CD14-positive monocyte (primary cell): ENCODE data around the gene HERPUD1. TPM values are rescaled to one million over a fixed set of nuclear protein-coding genes. Genes with fewer than 3 reads are reported as not detected.

Experiments
- DNase-seq, 3 donors: peaks; one replicate each; pipeline ENCODE4 v3.0.0-alpha.2; 2011 to 2022
- H2AFZ ChIP-seq: 2 replicates; pipeline ENCODE4 v1.6.0; 2012; ENCODE audit warnings: mild to moderate bottlenecking, low read depth, low read length, inconsistent platforms; ENCODE audit not compliant: insufficient read depth, poor library complexity, severe bottlenecking
- H3K27ac ChIP-seq, 2 donors: 1 replicate in 1 of 2; 2 replicates in 1 of 2; pipeline ENCODE4 v1.5.1; 2012 to 2013; ENCODE audit warnings: low read length in 2 of 2, control low read depth in 1 of 2, inconsistent platforms in 1 of 2, low read depth in 1 of 2, mild to moderate bottlenecking in 1 of 2
- H3K27me3 ChIP-seq, 2 donors: one replicate each; pipeline versions ENCODE4 v1.6.0 to v1.6.1; 2011 to 2013; ENCODE audit warnings: low read length in 2 of 2; ENCODE audit not compliant: control insufficient read depth in 2 of 2, insufficient read depth in 2 of 2
- H3K36me3 ChIP-seq, 2 donors: replicated peaks in 1 of 2; 1 replicate in 1 of 2; 2 replicates in 1 of 2; pipeline versions ENCODE4 v1.5.1 to v1.6.1; 2012 to 2013; ENCODE audit warnings: low read length in 2 of 2, control low read depth in 1 of 2, inconsistent platforms in 1 of 2, mild to moderate bottlenecking in 1 of 2; ENCODE audit not compliant: insufficient read depth in 2 of 2, control insufficient read depth in 1 of 2
- H3K4me1 ChIP-seq, 2 donors: 1 replicate in 1 of 2; 2 replicates in 1 of 2; pipeline versions ENCODE4 v1.5.1 to v1.6.1; 2012 to 2013; ENCODE audit warnings: low read length in 2 of 2, control low read depth in 1 of 2, inconsistent platforms in 1 of 2, mild to moderate bottlenecking in 1 of 2, moderate library complexity in 1 of 2; ENCODE audit not compliant: insufficient read depth in 2 of 2, control insufficient read depth in 1 of 2
- H3K4me2 ChIP-seq: replicated peaks from 2 replicates; pipeline ENCODE3; 2012; ENCODE audit warnings: low read length, moderate library complexity, mild to moderate bottlenecking; ENCODE audit not compliant: poor library complexity, severe bottlenecking; ENCODE audit errors: extremely low read depth
- H3K4me3 ChIP-seq, 3 experiments: fragments of 200-600 bp in 1 of 3; sonication (generic) in 1 of 3; replicated peaks in 1 of 3; 1 replicate in 2 of 3; 2 replicates in 1 of 3; pipeline ENCODE4 v1.5.1; 2011 to 2013; ENCODE audit warnings: low read length in 3 of 3, mild to moderate bottlenecking in 3 of 3, control low read depth in 2 of 3, low read depth in 2 of 3, inconsistent platforms in 1 of 3, moderate library complexity in 1 of 3
- H3K79me2 ChIP-seq: 2 replicates; pipeline ENCODE4 v1.6.0; 2012; ENCODE audit warnings: mild to moderate bottlenecking, control low read depth, inconsistent platforms, low read length, moderate library complexity; ENCODE audit not compliant: insufficient read depth
- H3K9ac ChIP-seq: 2 replicates; pipeline ENCODE4 v1.6.0; 2017; ENCODE audit warnings: low read length, mild to moderate bottlenecking; ENCODE audit not compliant: insufficient read depth, poor library complexity, severe bottlenecking
- H3K9me3 ChIP-seq, 2 donors: replicated peaks in 1 of 2; 1 replicate in 1 of 2; 2 replicates in 1 of 2; pipeline versions ENCODE4 v1.5.1 to v1.6.1; 2012 to 2013; ENCODE audit warnings: low read length in 2 of 2, control low read depth in 1 of 2; ENCODE audit not compliant: control insufficient read depth in 1 of 2, insufficient read depth in 1 of 2
- H4K20me1 ChIP-seq: 2 replicates; pipeline ENCODE4 v1.6.0; 2012; ENCODE audit warnings: mild to moderate bottlenecking, low read length, control low read depth, moderate library complexity; ENCODE audit not compliant: insufficient read depth
- H3K27ac Mint-ChIP-seq, 7 donors: one replicate each; pipeline ENCODE4 v1.8.0; 2020; ENCODE audit warnings: mild to moderate bottlenecking in 7 of 7, mixed read lengths in 7 of 7, moderate library complexity in 6 of 7, inconsistent platforms in 2 of 7
- H3K27me3 Mint-ChIP-seq, 3 donors: one replicate each; pipeline ENCODE4 v1.8.0; 2021 to 2022; ENCODE audit warnings: low read depth in 3 of 3, mild to moderate bottlenecking in 3 of 3, mixed read lengths in 3 of 3, moderate library complexity in 3 of 3, inconsistent platforms in 1 of 3
- H3K36me3 Mint-ChIP-seq, 2 donors: one replicate each; pipeline ENCODE4 v1.8.0; 2020; ENCODE audit warnings: mixed read lengths in 2 of 2, inconsistent platforms in 1 of 2, mild to moderate bottlenecking in 1 of 2
- H3K4me1 Mint-ChIP-seq: one replicate; pipeline ENCODE4 v1.8.0; 2020; ENCODE audit warnings: mild to moderate bottlenecking, mixed read lengths
- H3K4me3 Mint-ChIP-seq, 2 donors: one replicate each; pipeline ENCODE4 v1.8.0; 2020; ENCODE audit warnings: mild to moderate bottlenecking in 2 of 2, mixed read lengths in 2 of 2, moderate library complexity in 1 of 2
- H3K9me3 Mint-ChIP-seq, 7 donors: one replicate each; pipeline ENCODE4 v1.8.0; 2020 to 2022; ENCODE audit warnings: mixed read lengths in 7 of 7, mild to moderate bottlenecking in 6 of 7, moderate library complexity in 6 of 7, inconsistent platforms in 2 of 7
- WGBS: methylation state at CpG from one replicate; pipeline ENCODE4 v1.1.5; 2013; ENCODE audit warnings: missing lambda C conversion rate; ENCODE audit not compliant: insufficient coverage; 5-methylcytosine and 5-hydroxymethylcytosine counted together
- intact Hi-C, 2 donors: fragments of 100-400 bp; cut with micrococcal nuclease; formaldehyde crosslinking; loops; one replicate each; pipeline versions ENCODE4 v1.15.0 to v1.15.1; 2023
- polyA plus RNA-seq, 3 donors: library from polyadenylated mRNA; depleted of rRNA in 1 of 3; unstranded in 2 of 3; stranded (reverse) in 1 of 3; fragments of 300-500 nt in 2 of 3; fragments of >200 nt in 1 of 3; fragmentation: Illumina TruSeq in 2 of 3; gene quantifications; 1 replicate in 2 of 3; 2 replicates in 1 of 3; pipeline ENCODE4 v1.2.3, GENCODE V29; 2012 to 2021
- TF ChIP-seq, protein P1 (sequence below): fragments of 200-600 bp; IDR thresholded peaks from one replicate; pipeline ENCODE4 v1.8.0; 2022; ENCODE audit warnings: antibody characterized with exemption, mild to moderate bottlenecking

The HERPUD1 gene
- polyA plus RNA-seq, 3 donors, result 179 to 454 (median 186) TPM

DNA sequence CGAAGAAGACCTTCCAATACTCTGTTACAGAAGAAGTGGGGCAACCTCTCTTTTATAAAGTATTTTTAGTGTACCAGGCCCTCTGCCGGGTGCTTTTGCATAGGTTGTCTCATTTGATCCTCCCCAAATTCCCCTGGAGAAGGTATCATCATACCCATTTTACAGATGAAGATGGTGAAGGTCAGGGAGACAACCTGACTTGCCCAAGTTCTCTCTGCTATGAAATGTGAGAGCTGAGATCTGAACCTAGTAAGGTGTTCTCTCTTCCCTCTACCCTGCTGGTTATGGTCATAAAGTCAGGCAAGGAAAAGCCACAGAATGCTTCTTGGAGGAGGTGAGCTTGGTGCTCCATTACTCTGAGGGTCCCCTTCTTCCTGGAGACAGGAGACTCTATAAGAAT, 28.1 kb upstream of the HERPUD1 start:
- Histone ChIP-seq H2AFZ (no peak overlapping the region), H4K20me1 (no peaks in the 10 kb centered on the region), H3K9me3 (no peaks in the 10 kb centered on the region), H3K9ac (no peak overlapping the region), H3K4me3 (no peak overlapping the region), H3K27ac (no peak overlapping the region), H3K4me1 (peaks cover 5 to 6% of the 10 kb centered on the region in 2 donors), H3K27me3 (no peaks in the 10 kb centered on the region), H3K4me2 (no peak overlapping the region), H3K79me2 (no peaks in the 10 kb centered on the region), H3K36me3 (no peaks in the 10 kb centered on the region)
- no peak overlapping the region for H3K4me3 Mint-ChIP-seq
- peaks cover 0 to 2% of the 10 kb centered on the region in 2 donors for H3K36me3 Mint-ChIP-seq
- peaks cover 15 to 18% (median 16%) of the 10 kb centered on the region in 3 donors for H3K27me3 Mint-ChIP-seq
- no peak overlapping the region for H3K27ac Mint-ChIP-seq
- peaks cover 0 to 4% (median 0%) of the 10 kb centered on the region in 7 donors for H3K9me3 Mint-ChIP-seq
- intact Hi-C loops, result no loop called here
- peaks cover 15% of the 10 kb centered on the region for H3K4me1 Mint-ChIP-seq
- no CpG with 5 or more reads among the region's 2 CpGs for WGBS
- no peak for DNase-seq
- TF ChIP-seq, protein P1, sequence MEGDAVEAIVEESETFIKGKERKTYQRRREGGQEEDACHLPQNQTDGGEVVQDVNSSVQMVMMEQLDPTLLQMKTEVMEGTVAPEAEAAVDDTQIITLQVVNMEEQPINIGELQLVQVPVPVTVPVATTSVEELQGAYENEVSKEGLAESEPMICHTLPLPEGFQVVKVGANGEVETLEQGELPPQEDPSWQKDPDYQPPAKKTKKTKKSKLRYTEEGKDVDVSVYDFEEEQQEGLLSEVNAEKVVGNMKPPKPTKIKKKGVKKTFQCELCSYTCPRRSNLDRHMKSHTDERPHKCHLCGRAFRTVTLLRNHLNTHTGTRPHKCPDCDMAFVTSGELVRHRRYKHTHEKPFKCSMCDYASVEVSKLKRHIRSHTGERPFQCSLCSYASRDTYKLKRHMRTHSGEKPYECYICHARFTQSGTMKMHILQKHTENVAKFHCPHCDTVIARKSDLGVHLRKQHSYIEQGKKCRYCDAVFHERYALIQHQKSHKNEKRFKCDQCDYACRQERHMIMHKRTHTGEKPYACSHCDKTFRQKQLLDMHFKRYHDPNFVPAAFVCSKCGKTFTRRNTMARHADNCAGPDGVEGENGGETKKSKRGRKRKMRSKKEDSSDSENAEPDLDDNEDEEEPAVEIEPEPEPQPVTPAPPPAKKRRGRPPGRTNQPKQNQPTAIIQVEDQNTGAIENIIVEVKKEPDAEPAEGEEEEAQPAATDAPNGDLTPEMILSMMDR, result no peak

DNA sequence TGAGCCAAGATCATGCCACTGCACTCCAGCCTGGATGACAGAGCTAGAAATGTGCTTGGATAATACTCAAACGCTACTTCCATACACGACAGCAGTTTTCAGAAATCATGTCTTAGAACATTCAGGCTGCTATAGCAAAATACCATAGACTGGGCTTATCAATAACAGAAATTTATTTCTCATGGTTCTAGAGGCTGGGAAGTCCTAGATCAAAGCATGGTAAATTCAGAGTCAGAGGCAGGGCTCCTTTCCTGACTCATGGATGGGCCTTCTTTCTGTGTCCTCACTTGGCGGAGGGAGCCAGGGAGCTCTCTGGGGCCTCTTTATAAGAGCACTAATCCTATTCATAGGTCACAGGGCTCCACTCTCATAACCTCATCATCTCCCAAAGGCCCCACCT, 24.5 kb upstream of the HERPUD1 start:
- H3K27ac Mint-ChIP-seq, result no peak overlapping the region

More for the DNA sequence above, 24.5 kb upstream of the HERPUD1 start:
- no peaks in the 10 kb centered on the region for H4K20me1 ChIP-seq
- H3K79me2 ChIP-seq, result no peaks in the 10 kb centered on the region
- H3K36me3 Mint-ChIP-seq, result no peaks in the 10 kb centered on the region
- no peak overlapping the region for H3K27ac ChIP-seq
- peaks cover 0 to 7% (median 0%) of the 10 kb centered on the region in 3 donors for H3K27me3 Mint-ChIP-seq
- peaks cover 38% of the 10 kb centered on the region for H3K4me1 Mint-ChIP-seq
- no CpG with 5 or more reads among the region's 3 CpGs for WGBS
- H3K9me3 ChIP-seq, result no peaks in the 10 kb centered on the region
- no peak for DNase-seq
- H2AFZ ChIP-seq, result no peak overlapping the region
- H3K4me2 ChIP-seq, result no peak overlapping the region
- peaks cover 36 to 38% of the 10 kb centered on the region in 2 donors for H3K4me1 ChIP-seq
- TF ChIP-seq, protein P1, result no peak
- no peak overlapping the region for H3K4me3 ChIP-seq
- H3K36me3 ChIP-seq, result no peaks in the 10 kb centered on the region
- peaks cover 0 to 6% (median 0%) of the 10 kb centered on the region in 7 donors for H3K9me3 Mint-ChIP-seq
- no peak overlapping the region for H3K9ac ChIP-seq
- no peak overlapping the region for H3K4me3 Mint-ChIP-seq
- H3K27me3 ChIP-seq, result no peaks in the 10 kb centered on the region
- intact Hi-C loops, result no loop called here
